Fibroblast of peridontal ligament (primary cell): ENCODE data around the gene IFTAP.
"Not testable (repeated sequence)": the region's sequence is repeated elsewhere in the genome, so short reads cannot be mapped to it uniquely, and the experiment has no call there.

Experiments
- DNase-seq: peaks from one replicate; pipeline ENCODE4 v3.0.0-alpha.2; 2010; ENCODE audit errors: extremely low read depth

IFTAP gene

DNA sequence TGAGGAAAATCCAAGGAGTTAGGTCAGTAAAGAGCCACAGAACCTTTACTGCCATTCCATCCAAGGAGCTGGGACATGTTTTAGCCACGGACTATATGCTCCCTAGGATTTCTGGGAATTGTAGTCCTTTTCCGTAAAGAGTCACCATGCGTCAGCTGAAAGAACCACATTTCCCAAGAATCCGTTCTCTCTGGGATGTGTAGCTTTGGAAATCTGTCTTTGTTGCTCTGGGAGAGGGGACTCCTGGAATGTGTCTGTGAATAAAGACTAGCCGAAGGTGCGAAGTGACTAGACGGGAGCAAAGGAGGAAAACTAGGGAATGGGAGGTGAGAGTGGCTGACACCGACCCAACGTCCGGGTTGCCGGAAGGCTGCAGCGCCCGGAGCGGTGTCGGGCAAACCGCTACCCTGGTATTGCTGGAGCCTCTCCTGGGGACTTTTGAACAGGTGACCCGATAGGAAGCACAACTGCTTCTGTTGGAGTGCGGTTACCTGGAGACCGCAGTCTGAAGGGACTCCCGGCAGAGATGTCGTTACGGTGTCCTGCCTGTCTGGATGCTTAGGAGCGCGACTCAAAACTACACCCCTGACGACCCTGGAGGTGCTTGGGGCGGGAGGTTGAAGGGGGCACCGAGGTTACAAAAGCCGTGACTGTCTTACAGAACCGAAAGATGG lies at the start of gene IFTAP:
Gene IFTAP, plus strand, starts transcription at position 187 of the 674 bp plus-strand sequence. CDS start 15,602 bp downstream, outside the sequence.
- peak; percentile 95 for DNase-seq

DNA sequence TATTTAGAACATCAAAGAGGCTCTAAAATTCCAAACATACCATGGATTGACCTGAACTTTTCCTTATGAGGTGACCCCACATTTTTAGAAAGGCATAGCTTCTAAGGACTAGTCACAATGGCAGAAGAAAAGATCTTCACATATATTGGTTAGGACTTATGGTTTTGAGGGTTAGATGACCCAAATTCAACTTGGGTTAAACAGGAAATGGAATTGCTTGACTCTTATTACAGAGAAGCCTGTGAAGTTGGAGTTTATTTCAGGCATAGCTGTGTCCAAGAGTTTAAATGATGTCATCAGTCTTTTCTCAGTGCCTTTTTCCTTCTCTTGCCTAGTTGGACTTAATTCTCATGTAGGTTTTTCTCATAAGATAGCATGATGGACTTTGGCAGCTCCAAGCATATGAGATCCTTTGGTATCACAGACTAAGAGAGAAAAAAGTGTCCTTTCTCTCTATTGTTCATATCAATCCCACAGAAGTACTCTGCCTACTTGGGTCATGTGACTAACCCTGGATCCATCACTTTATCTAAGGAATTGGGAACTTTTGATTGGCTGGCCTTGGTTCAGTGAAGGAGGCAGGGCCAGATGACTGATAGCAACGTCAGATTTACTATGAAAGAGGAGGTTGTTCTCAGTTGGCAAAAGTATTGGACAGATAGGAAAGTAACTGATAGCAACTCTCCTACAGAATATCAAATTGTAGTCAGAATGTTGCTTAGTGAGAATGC lies 43.8 kb upstream of the IFTAP start:
- no peak for DNase-seq

- not testable (repeated sequence) for DNase-seq
Observed at GRCh38 chr11:36557390-36557789, 36.9 kb upstream of the IFTAP start.

GRCh38 chr11:36557991-36558390 lies 36.3 kb upstream of the IFTAP start:
- DNase-seq: no peak

- DNase-seq: no peak
Observed at GRCh38 chr11:36558571-36559413, 35.5 kb upstream of the IFTAP start.

DNA sequence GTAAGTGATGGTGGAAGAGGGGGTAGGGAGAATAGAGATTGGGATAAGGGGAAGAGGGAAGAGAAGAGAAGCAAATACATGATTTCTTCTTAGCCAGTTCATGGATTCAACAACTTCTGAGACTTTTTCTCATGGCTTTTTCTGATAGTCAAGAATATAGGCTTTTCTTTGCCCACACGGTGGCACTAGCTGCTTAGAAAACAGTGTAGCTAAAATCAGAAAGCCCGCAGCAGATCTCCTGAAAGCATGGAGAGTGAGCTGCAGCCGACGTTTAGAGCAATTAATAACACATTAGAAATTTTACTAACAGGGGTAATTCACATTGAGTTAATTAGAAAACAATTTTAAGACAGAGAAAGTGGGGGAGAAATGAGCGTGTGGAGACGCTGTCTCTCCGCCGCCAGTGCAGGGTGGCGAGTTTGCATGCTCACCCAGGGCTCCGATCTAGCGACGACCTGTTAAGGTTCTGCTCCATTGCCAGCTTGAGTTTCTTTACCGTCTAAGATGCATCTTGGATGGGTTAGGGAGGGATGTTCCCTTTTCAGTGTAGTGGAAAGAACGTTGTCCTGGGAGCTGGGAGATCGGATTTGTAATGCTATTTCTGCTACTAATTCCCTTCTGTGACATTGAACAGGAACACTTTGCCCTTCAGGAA lies 29.8 kb upstream of the IFTAP start:
- peak; percentile 78 for DNase-seq

DNA sequence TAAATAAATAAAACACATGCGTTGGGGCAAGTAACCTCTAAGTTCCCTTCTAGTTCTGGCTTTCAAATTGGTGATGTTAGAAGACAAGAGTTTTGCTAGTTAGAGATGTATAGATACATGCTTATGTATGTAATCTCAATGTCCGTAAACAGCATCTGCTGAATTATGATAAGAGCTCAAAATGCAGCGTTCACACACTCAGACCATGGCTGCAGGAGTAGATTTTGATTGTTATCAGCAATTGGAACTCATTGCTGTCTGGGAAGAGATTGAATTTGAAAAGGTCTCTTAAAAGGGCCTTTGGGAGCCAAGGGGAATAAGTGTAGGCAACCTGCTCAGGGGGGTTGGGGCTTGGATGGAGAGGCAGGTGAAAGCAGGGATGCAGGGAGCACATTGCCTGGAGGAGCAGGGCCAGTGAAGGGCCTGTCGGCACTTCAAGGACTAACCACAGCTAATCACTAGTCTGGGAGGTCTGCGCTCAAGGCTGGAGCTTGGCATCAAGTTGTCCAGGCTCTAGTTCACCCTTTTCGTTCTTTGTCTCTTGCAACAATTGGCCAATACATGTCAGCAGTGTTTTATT lies 29.2 kb upstream of the IFTAP start:
- no peak for DNase-seq

GRCh38 chr11:36566407-36567053 lies 27.8 kb upstream of the IFTAP start:
- no peak for DNase-seq

- no peak for DNase-seq
Observed at GRCh38 chr11:36567694-36568093, 26.6 kb upstream of the IFTAP start, which contains the start of gene RAG1. RAG1 (plus strand) TSS chr11:36568007; CDS start chr11:36573305, 5,298 bp downstream.

DNA sequence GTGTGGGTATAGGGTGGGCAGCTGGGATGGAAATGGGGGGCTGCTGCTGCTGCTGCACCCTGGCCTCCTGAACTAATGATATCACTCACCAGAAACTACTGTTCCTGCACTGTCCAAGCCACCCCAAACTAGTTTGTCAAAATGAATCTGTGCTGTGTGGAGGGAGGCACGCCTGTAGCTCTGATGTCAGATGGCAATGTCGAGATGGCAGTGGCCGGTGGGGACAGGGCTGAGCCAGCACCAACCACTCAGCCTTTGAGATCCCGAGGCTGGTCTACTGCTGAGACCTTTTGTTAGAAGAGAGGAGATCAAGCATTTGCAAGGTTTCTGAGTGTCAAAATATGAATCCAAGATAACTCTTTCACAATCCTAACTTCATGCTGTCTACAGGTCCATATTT lies 25.2 kb upstream of the IFTAP start:
- no peak for DNase-seq

DNA sequence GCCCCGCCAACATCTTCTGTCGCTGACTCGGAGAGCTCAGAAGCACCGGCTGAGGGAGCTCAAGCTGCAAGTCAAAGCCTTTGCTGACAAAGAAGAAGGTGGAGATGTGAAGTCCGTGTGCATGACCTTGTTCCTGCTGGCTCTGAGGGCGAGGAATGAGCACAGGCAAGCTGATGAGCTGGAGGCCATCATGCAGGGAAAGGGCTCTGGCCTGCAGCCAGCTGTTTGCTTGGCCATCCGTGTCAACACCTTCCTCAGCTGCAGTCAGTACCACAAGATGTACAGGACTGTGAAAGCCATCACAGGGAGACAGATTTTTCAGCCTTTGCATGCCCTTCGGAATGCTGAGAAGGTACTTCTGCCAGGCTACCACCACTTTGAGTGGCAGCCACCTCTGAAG lies 19.8 kb upstream of the IFTAP start:
- no peak for DNase-seq

DNA sequence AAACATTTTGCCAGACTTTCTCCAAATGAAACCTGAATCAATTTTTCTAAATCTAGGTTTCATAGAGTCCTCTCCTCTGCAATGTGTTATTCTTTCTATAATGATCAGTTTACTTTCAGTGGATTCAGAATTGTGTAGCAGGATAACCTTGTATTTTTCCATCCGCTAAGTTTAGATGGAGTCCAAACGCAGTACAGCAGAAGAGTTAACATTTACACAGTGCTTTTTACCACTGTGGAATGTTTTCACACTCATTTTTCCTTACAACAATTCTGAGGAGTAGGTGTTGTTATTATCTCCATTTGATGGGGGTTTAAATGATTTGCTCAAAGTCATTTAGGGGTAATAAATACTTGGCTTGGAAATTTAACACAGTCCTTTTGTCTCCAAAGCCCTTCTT lies 16.9 kb upstream of the IFTAP start:
- no peak for DNase-seq

GRCh38 chr11:36577859-36578258 lies 16.4 kb upstream of the IFTAP start:
- peak; percentile 48 for DNase-seq

DNA sequence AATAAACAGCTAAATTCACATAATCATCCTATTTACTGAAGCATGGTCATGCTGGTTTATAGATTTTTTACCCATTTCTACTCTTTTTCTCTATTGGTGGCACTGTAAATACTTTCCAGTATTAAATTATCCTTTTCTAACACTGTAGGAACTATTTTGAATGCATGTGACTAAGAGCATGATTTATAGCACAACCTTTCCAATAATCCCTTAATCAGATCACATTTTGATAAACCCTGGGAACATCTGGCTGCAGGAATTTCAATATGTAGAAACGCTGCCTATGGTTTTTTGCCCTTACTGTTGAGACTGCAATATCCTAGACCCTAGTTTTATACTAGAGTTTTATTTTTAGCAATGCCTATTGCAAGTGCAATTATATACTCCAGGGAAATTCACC lies 15.8 kb upstream of the IFTAP start:
- DNase-seq: no peak

- no peak for DNase-seq
Observed at GRCh38 chr11:36581536-36581935, 12.8 kb upstream of the IFTAP start.

- DNase-seq: no peak
Observed at GRCh38 chr11:36583667-36584066, 10.6 kb upstream of the IFTAP start.

- no peak for DNase-seq
Observed at GRCh38 chr11:36586543-36586942, 7.8 kb upstream of the IFTAP start.

DNA sequence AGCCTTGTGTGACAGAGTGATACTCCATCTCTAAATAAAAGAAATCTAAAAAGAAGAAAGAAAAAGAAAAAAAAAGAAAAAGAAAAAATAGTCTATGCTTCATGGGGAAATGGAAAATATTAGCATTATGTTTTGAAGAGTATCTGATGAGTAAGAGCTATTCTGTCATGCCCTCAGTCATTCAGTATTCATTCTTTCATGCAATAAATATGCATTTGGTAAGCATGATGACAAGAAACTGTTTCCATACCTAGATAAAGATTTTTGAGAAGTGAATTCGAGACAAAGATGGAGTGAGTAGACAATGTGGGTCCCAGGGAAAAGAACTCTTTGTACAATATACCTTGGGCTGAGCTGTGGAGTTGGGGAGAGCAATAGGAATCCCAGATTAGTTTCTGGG lies 6.2 kb upstream of the IFTAP start:
- no peak for DNase-seq

GRCh38 chr11:36590513-36590912 lies 3.8 kb upstream of the IFTAP start:
- DNase-seq: no peak

DNA sequence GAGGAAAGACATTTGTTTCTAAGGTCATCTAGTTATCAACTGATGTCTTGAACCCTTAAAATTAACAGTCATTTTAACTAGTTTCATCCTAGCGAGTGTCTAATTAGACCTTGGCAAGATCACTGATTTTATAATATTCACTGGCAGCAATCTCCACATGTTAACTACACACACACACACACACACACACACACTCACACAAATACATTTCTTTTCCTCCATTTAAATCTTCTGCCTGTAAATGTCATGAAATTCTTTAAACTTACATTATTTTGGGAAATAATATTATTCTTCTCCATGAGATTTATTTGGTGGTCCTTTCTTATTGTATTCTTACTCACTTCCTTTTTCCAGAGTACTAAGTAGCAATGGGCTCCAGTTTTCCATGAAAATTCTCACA lies 2.9 kb upstream of the IFTAP start:
- no peak for DNase-seq

DNA sequence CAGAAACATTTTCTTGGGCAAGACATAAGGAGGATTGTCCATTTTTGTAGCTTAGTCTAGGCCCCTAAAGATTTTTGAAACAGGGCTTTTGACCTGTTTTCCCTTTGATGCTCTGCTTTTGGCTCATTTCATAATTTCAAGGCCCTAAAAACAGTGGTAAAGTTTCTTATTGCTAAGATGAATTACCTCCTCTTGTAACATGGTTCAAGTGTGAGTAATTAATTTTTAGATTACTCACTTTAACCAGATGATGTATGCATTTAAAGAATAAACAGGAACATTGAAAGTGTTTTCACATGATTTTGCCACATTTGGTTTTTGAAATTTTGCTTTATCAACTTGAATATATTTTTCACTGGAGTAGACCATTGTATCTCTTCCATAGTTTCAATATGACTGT lies 2.6 kb downstream of the IFTAP start:
- DNase-seq: no peak
